Measurements from ENCODE around the gene ZBTB7C.

Gene ZBTB7C

GRCh38 chr18:48073211-48073930, 335.8 kb downstream of the ZBTB7C start:
- FAIRE-seq: no peak

DNA sequence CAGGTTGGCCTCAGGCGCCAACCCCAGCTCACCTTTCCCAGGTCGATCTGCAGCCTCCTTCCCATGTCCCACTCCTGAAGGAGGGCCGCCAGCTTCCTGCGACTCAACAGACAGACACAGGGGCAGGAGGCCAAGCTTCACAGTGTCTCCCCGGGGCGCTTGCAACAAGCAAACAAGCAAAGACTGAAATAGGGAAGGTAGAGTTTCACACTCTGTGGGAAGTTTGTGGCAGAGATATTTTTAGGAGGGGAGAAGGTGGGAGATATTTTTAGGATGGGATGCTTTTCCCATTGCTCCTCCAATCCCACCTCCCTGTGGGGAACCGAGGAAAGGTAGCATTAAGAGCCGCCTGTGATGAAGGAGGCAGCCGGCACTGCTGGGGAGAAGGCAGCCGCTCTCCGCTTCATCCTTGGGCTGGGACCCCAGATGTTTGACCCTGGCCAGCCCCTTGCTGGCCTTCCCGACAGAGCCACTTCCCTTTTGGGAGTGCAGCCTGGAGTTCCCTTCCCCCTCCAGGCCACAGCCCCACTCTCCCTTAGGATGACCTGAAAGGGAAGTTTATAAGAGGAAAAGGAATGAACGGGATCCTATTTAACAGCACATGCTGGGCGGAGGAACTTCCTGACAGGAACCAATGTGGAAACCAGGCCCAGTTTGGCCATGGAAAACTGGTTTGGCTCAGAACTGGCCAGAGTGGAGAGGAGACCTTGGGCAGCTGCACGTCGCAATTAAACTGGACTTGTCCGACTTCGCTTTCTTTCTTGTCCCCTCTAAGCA, 336.6 kb downstream of the ZBTB7C start:
- no peak for FAIRE-seq

GRCh38 chr18:48068916-48069445, 340.2 kb downstream of the ZBTB7C start:
- FAIRE-seq: no peak

GRCh38 chr18:48066225-48066652, 342.9 kb downstream of the ZBTB7C start:
- FAIRE-seq: no peak

GRCh38 chr18:48065601-48065995, 343.6 kb downstream of the ZBTB7C start:
- FAIRE-seq: no peak

- no peak for FAIRE-seq
Observed at GRCh38 chr18:48064978-48065600, 344.1 kb downstream of the ZBTB7C start.

DNA sequence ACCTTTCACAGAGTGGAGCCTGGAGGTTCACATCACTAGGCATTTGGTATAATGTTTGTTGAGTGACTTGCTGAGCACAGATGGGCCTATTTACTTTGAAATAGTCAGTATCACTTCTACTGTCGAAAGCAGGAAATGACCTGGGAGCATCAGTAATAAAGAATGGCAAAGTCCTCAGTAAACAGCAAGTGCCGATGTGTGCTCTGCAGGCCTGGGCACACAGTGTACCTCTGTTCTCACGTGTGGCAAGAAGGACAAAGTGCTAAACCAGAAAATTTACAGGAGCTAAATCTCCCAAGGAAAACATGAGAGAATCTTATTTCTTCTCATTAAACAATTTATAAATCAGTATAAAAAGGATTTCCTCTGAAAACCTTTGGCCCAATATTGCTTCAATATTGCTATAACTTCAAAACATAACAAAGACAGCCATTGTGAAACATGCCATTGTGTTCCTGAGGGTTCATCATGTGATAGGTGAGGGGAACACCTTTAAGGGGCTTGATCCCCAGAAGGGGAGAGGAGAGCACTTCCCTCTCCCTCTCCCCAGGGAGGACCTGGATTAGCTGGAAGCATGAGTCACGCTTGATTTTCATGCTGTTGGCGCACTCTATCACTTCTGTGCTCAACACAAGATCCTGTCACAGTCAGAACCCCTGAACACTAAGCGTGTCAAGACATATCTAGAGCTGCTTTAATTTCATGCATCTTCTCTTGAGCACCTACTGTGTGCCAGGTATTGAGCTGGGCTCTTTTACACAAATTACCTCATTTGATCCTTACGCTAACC, 347.2 kb downstream of the ZBTB7C start:
- FAIRE-seq: no peak

DNA sequence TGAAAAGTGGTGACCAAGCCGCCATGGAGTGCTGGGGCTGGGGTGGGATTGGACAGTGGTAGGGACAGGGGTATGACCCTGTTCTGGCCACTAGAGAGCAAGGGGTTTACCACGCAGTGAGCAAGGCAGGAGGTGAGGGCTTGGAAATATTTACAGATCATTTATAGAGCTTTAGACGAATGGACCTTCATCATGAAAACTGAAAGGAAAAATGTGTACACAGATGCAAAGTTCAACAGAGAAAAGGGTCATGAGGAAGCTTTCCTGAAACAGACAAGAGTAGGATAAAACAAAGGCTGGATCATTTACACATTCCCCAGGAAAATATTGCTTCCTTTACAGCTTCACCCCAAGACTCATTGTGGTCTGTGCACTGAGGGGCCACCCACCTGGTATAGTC, 348.2 kb downstream of the ZBTB7C start:
- FAIRE-seq: no peak

DNA sequence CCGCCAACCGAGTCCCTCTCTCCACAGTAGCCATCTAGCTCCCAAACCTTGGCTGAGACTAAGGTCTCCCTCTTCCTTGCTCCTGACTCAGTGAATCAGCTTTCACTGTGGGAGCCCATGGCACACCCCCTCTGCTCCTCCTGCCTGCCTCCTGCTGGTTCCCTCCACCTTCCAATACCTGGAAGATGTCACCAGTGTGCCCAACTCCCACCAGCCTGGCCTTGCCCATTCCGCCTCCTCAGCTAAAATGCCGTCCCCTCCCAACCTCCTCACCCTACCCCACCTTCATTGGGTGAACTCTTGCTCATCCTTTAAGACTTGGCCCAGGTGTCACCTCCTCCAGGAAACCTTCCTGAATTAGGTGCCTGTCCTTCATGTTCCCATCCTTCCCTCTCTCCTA, 348.8 kb downstream of the ZBTB7C start:
- no peak for FAIRE-seq

DNA sequence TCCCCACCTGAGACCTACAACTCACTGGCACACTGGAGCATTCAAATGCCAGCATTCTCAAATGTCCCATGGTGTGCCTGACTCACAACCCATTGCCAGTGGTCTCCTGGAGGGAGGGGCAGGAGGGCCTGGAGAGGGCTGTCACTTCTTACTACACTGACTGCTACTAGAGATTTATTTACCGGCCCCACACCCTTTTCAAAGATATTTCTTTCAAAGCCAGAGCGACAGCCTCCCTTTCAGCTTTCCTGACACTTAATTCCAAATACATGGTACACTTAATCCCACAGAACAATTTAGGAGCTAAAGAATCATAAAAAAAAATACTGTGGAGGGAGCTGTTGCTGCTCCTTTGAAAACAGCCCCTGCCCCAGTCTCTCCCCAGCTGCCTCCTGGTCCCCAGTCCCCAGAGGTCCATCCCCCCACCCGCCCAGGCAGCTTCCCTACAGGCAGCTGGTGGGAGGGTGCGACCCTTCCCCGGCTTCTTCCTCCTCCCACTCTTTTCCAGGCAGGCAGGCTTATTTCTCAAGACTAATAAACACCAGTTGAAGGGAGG, 349.6 kb downstream of the ZBTB7C start:
- no peak for FAIRE-seq

DNA sequence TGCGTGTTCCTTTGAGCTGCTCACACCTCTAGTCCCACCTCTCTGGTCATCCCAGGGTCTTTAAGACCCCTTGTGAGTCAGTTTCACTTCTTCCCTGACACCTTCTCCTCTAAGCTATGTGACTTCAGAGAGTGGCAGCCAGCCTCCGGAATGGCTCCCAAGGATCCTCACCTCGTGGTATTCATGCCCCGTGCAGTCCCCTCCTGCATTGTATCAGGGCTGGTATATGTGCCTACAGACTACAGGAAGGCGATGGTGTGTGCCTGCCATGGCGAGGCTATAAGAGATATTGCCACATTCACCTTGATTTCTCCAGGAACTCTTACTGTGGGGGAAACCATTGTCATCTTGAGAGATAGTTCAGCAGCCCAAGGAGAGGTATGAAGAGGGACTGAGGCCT, 350.7 kb downstream of the ZBTB7C start:
- no peak for FAIRE-seq

GRCh38 chr18:48057018-48057417, 352.2 kb downstream of the ZBTB7C start:
- FAIRE-seq: no peak

GRCh38 chr18:48055351-48055750, 353.8 kb downstream of the ZBTB7C start:
- no peak for FAIRE-seq

DNA sequence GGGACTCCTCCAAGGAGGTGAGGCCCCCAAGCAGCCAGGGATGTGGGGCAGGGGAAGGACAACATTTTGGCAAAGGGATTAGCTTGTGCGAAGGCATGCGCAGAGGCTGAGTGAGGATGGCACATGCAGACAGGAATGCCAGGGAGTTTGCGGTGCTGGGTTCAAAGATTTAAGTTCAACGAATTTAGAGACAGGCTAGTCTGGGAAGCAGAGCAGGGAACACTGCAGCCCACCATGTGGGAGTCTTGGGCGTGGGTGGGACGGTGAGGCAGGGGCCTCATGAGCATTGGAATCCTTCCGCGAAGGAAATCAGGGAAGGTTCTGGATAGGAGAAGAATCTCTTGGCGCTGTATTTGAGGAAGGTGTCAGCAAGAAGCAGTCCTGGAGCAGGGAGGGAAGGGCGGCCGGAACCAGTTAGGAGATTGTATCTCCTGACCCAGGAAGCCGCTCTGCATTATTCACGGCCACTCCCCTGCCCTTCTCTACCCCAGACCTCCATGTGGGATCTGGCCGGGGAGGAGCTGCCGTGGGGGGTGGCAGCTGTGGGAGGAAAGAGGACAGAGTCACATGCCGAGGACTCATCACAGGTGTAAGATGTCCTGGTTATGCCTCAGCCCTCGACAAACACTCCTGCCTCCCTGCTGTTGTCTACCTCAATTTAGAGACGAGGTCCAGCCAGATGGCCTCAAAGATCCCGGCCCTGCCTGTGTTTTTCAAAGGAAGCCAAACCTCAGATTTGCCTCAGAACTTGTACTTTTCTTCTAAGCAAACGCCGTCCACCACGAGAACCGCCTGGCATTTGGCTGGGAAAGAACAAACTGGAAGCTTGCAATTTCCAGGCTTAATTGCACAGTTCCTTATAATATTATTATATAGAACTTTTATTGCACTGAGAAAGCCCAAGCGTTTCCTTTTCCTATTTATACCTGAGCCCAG, 355.0 kb downstream of the ZBTB7C start:
- FAIRE-seq: no peak

GRCh38 chr18:48052842-48053241, 356.3 kb downstream of the ZBTB7C start:
- FAIRE-seq: no peak

GRCh38 chr18:48051945-48052840, 357.0 kb downstream of the ZBTB7C start:
- FAIRE-seq: no peak

DNA sequence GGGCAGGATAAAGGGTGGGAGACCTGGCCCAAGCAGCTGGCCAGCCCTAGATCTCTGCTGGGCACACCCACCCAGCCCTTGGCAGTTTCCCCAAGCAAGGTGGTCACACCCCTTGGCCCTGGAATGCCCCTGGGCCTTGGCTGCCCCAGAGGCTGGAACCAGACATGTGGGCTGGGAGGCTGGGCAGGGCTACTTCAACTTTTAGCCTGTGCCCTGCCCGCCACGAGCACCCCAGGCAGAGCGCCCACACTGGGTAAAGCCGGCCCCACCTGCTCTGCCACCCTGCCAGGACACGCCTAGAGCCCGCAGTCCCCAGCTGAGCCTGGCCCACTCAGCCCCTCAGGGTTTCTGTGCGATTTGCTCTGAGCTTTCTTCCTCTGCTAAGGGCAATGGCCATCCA, 359.0 kb downstream of the ZBTB7C start:
- no peak for FAIRE-seq

- FAIRE-seq: no peak
Observed at GRCh38 chr18:48049757-48050156, 359.4 kb downstream of the ZBTB7C start.

GRCh38 chr18:48048251-48048650, 360.9 kb downstream of the ZBTB7C start:
- FAIRE-seq: no peak

DNA sequence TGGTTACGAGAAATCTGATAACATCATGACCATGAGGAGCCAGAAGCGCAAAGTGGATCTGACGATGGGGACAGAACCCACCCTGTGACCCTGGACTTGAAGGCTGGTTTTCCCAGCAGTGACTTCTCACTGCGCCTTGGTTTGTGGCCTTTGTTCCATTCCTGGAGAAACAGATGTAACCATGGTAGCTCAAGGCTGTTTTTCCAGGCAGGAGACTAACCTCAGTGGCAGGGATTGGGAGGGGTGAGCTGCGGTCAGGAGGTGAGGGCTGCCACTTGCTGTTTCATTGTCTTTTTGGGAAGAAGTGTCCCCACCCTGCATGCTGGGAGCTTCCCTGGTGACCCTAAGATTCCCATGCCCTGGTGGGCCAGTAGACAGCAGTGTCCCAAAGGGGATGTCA, 362.3 kb downstream of the ZBTB7C start:
- no peak for FAIRE-seq
